HuH-7.5 (cell line): ENCODE data around the gene NAALADL2.
"Not testable (repeated sequence)": the region's sequence is repeated elsewhere in the genome, so short reads cannot be mapped to it uniquely, and the experiment has no call there.

Experiments
- DNase-seq: peaks from one replicate; pipeline ENCODE4 v3.0.0; 2011; ENCODE audit warnings: low spot score

The NAALADL2 gene

GRCh38 chr3:175423848-175424247, 564.7 kb downstream of the NAALADL2 start:
- DNase-seq = not testable (repeated sequence)

- no peak for DNase-seq
These were observed 567.7 kb downstream of the NAALADL2 start for GRCh38 chr3:175426805-175427204.

- no peak for DNase-seq
These were observed 569.3 kb downstream of the NAALADL2 start for GRCh38 chr3:175428466-175428865.

GRCh38 chr3:175430983-175431773, 572.0 kb downstream of the NAALADL2 start:
- no peak for DNase-seq

GRCh38 chr3:175432376-175433025, 573.4 kb downstream of the NAALADL2 start:
- no peak for DNase-seq

- DNase-seq = no peak
These were observed 574.0 kb downstream of the NAALADL2 start for GRCh38 chr3:175433026-175433674.

GRCh38 chr3:175434561-175434960, 575.4 kb downstream of the NAALADL2 start:
- DNase-seq = no peak

GRCh38 chr3:175443682-175444081, 584.5 kb downstream of the NAALADL2 start:
- no peak for DNase-seq

- DNase-seq = no peak
These were observed 586.6 kb downstream of the NAALADL2 start for GRCh38 chr3:175445741-175446140.

GRCh38 chr3:175447521-175447920, 588.4 kb downstream of the NAALADL2 start:
- DNase-seq = no peak

GRCh38 chr3:175453361-175453760, 594.2 kb downstream of the NAALADL2 start:
- DNase-seq = no peak

GRCh38 chr3:175456466-175456865, 597.3 kb downstream of the NAALADL2 start:
- DNase-seq = no peak

GRCh38 chr3:175457301-175457700, 598.2 kb downstream of the NAALADL2 start:
- DNase-seq = no peak

- DNase-seq = not testable (repeated sequence)
These were observed 601.8 kb downstream of the NAALADL2 start for GRCh38 chr3:175460849-175461399.

GRCh38 chr3:175464362-175464761, 605.2 kb downstream of the NAALADL2 start:
- no peak for DNase-seq

GRCh38 chr3:175469124-175469523, 610.0 kb downstream of the NAALADL2 start:
- DNase-seq = no peak

GRCh38 chr3:175475765-175476164, 616.6 kb downstream of the NAALADL2 start:
- no peak for DNase-seq

- DNase-seq = no peak
These were observed 617.4 kb downstream of the NAALADL2 start for GRCh38 chr3:175476489-175476888.

GRCh38 chr3:175477651-175478224, 618.6 kb downstream of the NAALADL2 start:
- DNase-seq = no peak

GRCh38 chr3:175478301-175478700, 619.2 kb downstream of the NAALADL2 start:
- DNase-seq = no peak

- DNase-seq = no peak
These were observed 620.0 kb downstream of the NAALADL2 start for GRCh38 chr3:175479175-175479574.

- DNase-seq = no peak
These were observed 620.7 kb downstream of the NAALADL2 start for GRCh38 chr3:175479800-175480199.
